AG04450 (cell line): ENCODE data around the gene AOX1. TPM values are rescaled to one million over a fixed set of nuclear protein-coding genes. Genes with fewer than 3 reads are reported as not detected.
"Not testable (repeated sequence)": the region's sequence is repeated elsewhere in the genome, so short reads cannot be mapped to it uniquely, and the experiment has no call there.

Experiments
- CTCF ChIA-PET: fragments of 300-600, 350-600 bp; formaldehyde crosslinking; extraction: SDS; loops from one replicate; lab custom pipeline; 2022; ENCODE audit warnings: antibody characterized with exemption, inconsistent platforms; lab: Charles Lee
- POLR2A ChIA-PET: fragments of 350-600 bp; formaldehyde crosslinking; extraction: SDS; loops from one replicate; lab custom pipeline; 2021; ENCODE audit warnings: antibody characterized with exemption, inconsistent platforms; lab: Yijun Ruan, JAX
- DNase-seq: peaks from one replicate; pipeline ENCODE4 v3.0.0-alpha.2; 2011; ENCODE audit warnings: low read depth, low spot score
- H3K27ac ChIP-seq: one replicate; pipeline ENCODE4 v1.5.1; 2012; ENCODE audit warnings: low read depth, low read length, control low read depth
- H3K27me3 ChIP-seq: one replicate; pipeline ENCODE4 v1.6.0; 2012; ENCODE audit warnings: low read length; ENCODE audit not compliant: control insufficient read depth, insufficient read depth
- H3K4me3 ChIP-seq: 2 replicates; pipeline ENCODE4 v1.5.1; 2011; ENCODE audit warnings: mild to moderate bottlenecking, low read depth, low read length, control low read depth
- H3K9me3 ChIP-seq: 2 replicates; pipeline ENCODE4 v1.5.1; 2012; ENCODE audit warnings: low read length; ENCODE audit not compliant: control insufficient read depth, insufficient read depth
- polyA plus RNA-seq: library from polyadenylated mRNA; depleted of rRNA; stranded (reverse); fragments of >200 nt; gene quantifications from 2 replicates; pipeline ENCODE4 v1.2.3, GENCODE V29; 2011
- TF ChIP-seq, protein P1 (sequence below): IDR thresholded peaks from 2 replicates; pipeline ENCODE4 v1.5.1; 2011; ENCODE audit warnings: low read depth, low read length, control low read depth, inconsistent platforms

Gene AOX1
- polyA plus RNA-seq, 1 experiment, result 7.9 TPM

DNA sequence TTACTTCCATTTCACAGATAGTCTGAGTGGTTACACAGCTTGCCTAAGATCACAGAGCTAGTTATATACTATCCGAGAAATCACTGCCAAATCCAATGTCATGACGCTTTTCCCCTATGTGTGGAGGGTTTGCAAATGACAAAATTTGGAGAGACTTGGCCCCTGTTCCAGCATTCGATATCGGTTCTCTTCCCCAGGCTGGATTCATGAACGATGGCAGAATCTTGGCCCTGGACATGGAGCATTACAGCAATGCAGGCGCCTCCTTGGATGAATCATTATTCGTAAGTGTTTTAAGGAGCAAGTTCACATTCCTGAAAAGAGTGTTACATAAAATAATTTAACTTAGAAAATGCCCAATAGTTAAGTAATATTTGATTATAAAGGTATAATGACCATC is 55.1 kb downstream of the AOX1 start:
- H3K27ac ChIP-seq, result no peak overlapping the region
- ChIA-PET CTCF (no interaction called here), POLR2A (no interaction called here)
- no peaks in the 10 kb centered on the region for H3K9me3 ChIP-seq
- H3K27me3 ChIP-seq, result no peaks in the 10 kb centered on the region
- DNase-seq, result no peak
- H3K4me3 ChIP-seq, result no peak overlapping the region
- TF ChIP-seq, protein P1, sequence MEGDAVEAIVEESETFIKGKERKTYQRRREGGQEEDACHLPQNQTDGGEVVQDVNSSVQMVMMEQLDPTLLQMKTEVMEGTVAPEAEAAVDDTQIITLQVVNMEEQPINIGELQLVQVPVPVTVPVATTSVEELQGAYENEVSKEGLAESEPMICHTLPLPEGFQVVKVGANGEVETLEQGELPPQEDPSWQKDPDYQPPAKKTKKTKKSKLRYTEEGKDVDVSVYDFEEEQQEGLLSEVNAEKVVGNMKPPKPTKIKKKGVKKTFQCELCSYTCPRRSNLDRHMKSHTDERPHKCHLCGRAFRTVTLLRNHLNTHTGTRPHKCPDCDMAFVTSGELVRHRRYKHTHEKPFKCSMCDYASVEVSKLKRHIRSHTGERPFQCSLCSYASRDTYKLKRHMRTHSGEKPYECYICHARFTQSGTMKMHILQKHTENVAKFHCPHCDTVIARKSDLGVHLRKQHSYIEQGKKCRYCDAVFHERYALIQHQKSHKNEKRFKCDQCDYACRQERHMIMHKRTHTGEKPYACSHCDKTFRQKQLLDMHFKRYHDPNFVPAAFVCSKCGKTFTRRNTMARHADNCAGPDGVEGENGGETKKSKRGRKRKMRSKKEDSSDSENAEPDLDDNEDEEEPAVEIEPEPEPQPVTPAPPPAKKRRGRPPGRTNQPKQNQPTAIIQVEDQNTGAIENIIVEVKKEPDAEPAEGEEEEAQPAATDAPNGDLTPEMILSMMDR, result no peak

DNA sequence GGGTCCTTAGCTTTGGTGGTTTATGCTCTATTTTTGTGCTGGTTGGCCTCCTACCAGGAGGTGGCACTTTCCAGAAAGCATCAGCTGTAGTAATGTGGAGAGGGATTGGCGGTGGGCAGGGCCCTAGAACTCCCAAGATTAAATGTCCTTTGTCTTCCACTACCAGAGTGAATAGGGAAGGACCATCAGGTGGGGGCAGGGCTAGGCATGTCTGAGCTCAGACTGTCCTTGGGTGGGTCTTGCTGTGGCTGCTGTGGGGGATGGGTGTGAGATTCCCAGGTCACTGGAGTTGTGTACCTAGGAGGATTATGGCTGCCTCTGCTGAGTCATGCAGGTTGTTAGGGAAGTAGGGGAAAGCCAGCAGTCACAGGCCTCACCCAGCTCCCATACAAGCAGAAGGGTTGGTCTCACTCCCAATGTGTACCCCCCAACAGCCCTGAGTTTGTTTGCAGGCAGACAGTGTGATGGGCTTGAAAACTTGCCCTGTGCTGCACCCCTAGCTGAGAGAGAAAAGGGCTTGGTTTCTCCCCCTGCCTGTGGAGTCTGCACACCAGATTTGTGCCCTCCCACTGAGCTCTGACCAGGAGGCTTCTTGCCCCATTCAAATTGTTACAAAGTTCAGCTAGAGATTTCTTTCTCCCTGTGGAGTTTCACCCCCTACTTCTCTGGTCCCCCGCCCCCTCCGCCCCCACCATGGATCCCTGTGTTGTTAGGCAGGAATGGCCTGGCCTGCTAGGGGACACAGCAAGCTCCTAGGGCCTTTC is 62.9 kb downstream of the AOX1 start:
- POLR2A ChIA-PET, result not testable (repeated sequence)

DNA sequence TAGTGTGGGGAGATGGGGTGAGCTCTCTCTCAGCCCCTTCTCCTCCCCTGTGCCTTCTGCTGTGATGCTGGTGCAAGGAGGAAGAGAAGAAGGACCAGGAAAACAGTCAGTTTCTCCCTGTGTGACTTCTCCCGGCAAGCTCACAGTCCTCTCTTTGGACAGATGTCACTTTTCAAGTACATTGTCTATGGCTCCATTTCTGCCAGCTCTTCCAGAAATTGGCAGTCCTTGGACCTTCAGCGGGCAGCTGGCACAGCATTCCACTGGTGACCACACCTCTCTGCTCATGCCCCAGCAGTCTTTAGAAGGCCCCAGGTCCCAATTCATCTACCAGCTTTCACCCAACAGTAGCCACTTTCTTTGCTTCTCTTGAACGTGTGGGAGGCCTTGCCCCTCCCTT is 63.9 kb downstream of the AOX1 start:
- H3K4me3 ChIP-seq, result no peak overlapping the region
- no peak for DNase-seq
- ChIA-PET POLR2A (no interaction called here), CTCF (no interaction called here)
- H3K27ac ChIP-seq, result no peak overlapping the region
- no peaks in the 10 kb centered on the region for H3K27me3 ChIP-seq
- TF ChIP-seq, protein P1, result no peak
- no peaks in the 10 kb centered on the region for H3K9me3 ChIP-seq

More for the DNA sequence above, 62.9 kb downstream of the AOX1 start:
- DNase-seq, H3K27ac ChIP-seq, CTCF ChIA-PET, H3K4me3 ChIP-seq, H3K27me3 ChIP-seq, H3K9me3 ChIP-seq: not testable (repeated sequence)

DNA sequence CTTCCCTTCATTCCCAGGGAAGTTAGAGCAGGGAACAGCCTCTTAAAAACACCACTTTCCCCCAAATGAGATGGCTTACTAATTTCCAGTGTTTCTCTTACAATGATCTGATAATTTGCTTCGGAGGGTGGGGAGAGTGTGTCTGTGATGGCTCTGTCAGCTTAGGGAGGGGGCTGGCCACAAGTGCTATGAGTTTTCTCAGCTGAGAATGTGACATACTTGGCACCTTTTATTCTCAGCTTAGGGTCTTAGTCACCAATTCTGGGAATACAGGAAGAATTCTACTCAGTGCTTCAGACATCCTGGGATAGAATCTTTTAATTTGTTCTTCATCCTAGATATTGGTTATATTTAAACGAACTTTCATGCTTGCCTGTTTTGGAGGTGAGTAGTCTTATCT is 64.4 kb downstream of the AOX1 start:
- ChIA-PET POLR2A (no interaction called here), CTCF (no interaction called here)
- Histone ChIP-seq H3K4me3 (no peak overlapping the region), H3K27ac (no peak overlapping the region), H3K9me3 (no peaks in the 10 kb centered on the region), H3K27me3 (no peaks in the 10 kb centered on the region)
- no peak for DNase-seq
- TF ChIP-seq, protein P1, result no peak

DNA sequence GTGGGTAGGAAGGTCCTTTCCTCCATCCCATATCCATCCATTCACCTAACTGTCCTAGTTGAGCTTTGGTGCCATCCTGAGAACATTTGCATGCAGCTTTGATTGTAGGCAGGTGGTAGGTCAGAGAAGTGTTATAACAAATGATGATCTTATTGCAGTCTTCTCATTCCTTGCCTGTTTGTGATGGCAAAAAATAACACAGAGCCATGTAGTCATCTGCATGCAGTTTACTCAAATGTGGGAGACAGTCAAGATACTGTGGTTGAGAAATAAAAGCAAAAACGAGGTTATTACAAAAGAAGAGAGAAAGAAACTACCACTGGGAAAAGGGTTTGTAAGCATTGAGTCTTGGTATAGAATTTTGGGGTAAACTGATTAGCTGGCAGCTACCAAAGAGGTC is 66.3 kb downstream of the AOX1 start:
- Histone ChIP-seq H3K27me3 (no peaks in the 10 kb centered on the region), H3K27ac (no peak overlapping the region), H3K4me3 (no peak overlapping the region), H3K9me3 (no peaks in the 10 kb centered on the region)
- TF ChIP-seq, protein P1, result no peak
- ChIA-PET CTCF (interaction anchor here (0.5 to 1.5 kb wide), 2 partner anchors 53 to 76 kb away, joined by 3 read pairs; no protein-coding TSS in a partner anchor), POLR2A (no interaction called here)
- no peak for DNase-seq
